A549 (cell line): ENCODE data around the gene C1orf105.

Experiments
- CHD2 ChIP-seq: fragments of 150-350 bp; IDR thresholded peaks from 2 replicates; pipeline ENCODE4 v1.6.1; 2014; ENCODE audit warnings: low read length; ENCODE audit not compliant: partially characterized antibody
- CTCF ChIP-seq: fragments of >200 bp; sonication (Bioruptor Twin); formaldehyde crosslinking; IDR thresholded peaks from 3 replicates; pipeline ENCODE4 v1.5.1; 2016
- EP300 ChIP-seq, 2 experiments: fragments of >200 bp; sonication (Bioruptor Twin); formaldehyde crosslinking; IDR thresholded peaks; 2 replicates in 1 of 2; 3 replicates in 1 of 2; pipeline ENCODE4 v1.6.1; 2016 to 2017
- RAD21 ChIP-seq, 2 experiments: fragments of >200 bp in 1 of 2; sonication (Bioruptor Twin) in 1 of 2; formaldehyde crosslinking in 1 of 2; IDR thresholded peaks in 1 of 2; conservative IDR thresholded peaks in 1 of 2; 2 replicates in 1 of 2; 3 replicates in 1 of 2; pipeline ENCODE4 v1.6.1; 2012 to 2018; ENCODE audit warnings: inconsistent platforms in 1 of 2

GRCh38 chr1:172398193-172398592, 22.3 kb upstream of the C1orf105 start:
- no peak for TF ChIP-seq RAD21 (conservative IDR thresholded peaks at IDR 0.05 in 1 of 2, IDR thresholded peaks at IDR 0.05 in 1 of 2)
- no peak for TF ChIP-seq CTCF
- no peak for TF ChIP-seq EP300 (IDR thresholded peaks at IDR 0.05)
- no peak for TF ChIP-seq CHD2
